Hepatic stellate cell (primary cell): ENCODE measurements around the gene C12orf57.
A peak's percentile ranks its signal among the peaks of the same experiment; 100 is the strongest.

Experiments used
- DNase-seq: peaks from one replicate; pipeline ENCODE4 v3.0.0; 2011; ENCODE audit warnings: low spot score

The C12orf57 gene

DNA sequence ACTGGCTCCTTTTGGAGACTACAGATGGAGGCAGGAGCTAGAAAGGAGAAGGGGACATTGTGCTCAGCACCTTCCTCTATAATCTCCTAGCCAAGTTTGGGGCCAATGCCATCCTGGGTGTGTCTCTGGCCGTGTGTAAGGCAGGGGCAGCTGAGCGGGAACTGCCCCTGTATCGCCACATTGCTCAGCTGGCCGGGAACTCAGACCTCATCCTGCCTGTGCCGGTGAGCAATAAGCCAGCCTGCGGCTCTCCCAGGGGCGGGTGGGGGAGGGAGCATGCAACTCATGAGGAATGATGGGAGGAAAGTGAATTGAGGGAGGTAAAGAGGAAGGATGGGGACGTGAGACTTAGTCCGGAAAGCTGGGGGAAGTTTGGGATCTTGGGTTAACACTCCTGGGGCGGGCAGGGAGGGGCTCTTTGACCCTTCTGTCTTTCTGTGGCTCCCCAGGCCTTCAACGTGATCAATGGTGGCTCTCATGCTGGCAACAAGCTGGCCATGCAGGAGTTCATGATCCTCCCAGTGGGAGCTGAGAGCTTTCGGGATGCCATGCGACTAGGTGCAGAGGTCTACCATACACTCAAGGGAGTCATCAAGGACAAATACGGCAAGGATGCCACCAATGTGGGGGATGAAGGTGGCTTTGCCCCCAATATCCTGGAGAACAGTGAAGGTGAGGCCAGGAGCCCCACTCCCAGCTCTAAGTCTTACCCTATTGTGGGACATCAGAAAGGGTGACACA lies 26.2 kb upstream of the C12orf57 start:
- no peak for DNase-seq

DNA sequence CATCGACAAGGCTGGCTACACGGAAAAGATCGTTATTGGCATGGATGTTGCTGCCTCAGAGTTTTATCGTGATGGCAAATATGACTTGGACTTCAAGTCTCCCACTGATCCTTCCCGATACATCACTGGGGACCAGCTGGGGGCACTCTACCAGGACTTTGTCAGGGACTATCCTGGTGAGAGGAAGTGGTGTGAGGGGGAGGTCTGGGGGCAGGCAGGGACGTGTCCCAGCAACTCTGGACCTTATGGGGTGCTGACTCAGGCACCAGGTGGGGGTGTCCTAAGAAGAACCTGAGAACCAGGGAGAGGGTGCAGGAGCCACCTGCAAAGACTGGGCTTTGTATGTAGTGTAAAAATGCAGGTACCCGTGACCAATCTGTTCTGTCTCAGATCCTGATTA lies 24.2 kb upstream of the C12orf57 start:
- DNase-seq, result no peak

DNA sequence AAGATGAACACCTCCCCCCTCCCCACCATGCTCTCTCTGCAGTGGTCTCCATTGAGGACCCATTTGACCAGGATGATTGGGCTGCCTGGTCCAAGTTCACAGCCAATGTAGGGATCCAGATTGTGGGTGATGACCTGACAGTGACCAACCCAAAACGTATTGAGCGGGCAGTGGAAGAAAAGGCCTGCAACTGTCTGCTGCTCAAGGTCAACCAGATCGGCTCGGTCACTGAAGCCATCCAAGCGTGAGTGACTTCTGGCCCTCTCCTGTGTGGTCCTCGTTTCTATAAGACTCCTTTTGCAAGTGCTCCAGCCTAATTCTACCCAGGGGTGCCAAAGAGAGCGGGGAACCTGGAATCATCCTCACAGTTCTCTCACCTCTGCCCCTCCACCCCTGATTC lies 22.3 kb upstream of the C12orf57 start:
- no peak for DNase-seq

DNA sequence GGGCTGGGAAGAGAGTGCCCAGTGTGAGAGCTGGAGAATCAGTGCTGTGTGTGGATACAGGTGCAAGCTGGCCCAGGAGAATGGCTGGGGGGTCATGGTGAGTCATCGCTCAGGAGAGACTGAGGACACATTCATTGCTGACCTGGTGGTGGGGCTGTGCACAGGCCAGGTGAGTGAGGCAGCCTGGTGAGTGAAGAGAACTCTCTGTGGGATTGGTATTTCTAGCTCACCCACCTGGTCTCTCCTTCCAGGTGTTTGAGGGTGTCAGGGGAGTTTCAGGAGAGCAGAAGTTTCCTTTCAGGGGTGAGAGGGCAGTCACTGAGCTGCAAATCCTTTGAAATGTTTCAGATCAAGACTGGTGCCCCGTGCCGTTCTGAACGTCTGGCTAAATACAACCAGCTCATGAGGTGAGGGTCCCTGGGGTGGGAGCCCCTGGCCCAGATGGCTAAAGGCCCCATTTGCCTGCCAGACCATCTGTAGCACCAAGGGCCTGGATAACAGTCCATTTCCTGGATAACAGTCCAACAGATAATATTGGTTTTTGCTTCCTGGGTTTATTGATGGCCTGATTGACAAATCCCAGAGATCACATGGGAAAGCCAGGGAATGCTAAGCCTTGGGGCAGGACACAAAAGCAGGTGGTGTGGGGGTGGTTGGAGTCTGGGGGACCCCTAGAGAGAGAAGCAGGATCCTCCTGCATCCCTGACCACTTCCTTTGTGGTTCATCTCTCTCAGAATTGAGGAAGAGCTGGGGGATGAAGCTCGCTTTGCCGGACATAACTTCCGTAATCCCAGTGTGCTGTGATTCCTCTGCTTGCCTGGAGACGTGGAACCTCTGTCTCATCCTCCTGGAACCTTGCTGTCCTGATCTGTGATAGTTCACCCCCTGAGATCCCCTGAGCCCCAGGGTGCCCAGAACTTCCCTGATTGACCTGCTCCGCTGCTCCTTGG lies 21.6 kb upstream of the C12orf57 start:
- DNase-seq, result no peak

DNA sequence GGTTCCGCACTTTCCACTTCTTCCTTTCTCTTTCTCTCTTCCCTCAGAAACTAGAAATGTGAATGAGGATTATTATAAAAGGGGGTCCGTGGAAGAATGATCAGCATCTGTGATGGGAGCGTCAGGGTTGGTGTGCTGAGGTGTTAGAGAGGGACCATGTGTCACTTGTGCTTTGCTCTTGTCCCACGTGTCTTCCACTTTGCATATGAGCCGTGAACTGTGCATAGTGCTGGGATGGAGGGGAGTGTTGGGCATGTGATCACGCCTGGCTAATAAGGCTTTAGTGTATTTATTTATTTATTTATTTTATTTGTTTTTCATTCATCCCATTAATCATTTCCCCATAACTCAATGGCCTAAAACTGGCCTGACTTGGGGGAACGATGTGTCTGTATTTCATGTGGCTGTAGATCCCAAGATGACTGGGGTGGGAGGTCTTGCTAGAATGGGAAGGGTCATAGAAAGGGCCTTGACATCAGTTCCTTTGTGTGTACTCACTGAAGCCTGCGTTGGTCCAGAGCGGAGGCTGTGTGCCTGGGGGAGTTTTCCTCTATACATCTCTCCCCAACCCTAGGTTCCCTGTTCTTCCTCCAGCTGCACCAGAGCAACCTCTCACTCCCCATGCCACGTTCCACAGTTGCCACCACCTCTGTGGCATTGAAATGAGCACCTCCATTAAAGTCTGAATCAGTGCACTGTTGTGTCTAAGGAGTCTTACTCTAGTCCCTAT lies 20.7 kb upstream of the C12orf57 start:
- DNase-seq, result no peak

DNA sequence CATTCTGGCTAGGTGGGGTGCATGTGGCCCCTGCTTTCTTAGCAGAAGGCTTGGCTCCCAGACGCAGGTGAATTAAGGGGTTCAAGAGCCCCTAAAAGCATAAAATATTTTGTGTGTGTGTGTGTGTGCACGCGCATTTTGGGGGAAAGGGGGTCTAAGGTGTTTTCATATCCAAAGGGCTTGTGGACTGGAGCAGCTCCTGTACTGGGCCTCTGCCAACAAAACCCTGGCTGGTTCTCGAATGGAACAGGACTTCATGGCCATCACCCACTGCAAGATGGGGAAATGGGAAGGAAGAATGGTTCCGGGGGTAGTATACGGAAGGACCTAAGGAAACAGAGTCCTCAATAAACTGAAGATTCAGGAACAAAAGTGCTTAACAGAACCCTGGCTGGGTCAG lies 20.0 kb upstream of the C12orf57 start:
- no peak for DNase-seq

DNA sequence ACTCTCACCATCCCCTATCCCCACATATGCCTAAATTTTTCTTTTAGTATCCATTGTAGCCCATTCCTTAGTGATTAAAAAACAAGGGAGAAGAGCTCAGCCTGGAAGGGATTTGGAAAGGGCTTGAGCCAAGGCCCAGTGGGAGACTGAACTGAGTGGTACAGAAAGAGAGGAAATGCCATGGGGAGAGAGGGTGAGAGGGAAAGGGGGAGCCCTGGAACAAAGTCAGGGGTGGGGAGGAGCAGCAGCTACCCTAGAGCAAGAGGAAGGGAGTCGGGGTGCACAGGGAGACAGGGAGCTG lies 18.6 kb upstream of the C12orf57 start:
- DNase-seq, result no peak

DNA sequence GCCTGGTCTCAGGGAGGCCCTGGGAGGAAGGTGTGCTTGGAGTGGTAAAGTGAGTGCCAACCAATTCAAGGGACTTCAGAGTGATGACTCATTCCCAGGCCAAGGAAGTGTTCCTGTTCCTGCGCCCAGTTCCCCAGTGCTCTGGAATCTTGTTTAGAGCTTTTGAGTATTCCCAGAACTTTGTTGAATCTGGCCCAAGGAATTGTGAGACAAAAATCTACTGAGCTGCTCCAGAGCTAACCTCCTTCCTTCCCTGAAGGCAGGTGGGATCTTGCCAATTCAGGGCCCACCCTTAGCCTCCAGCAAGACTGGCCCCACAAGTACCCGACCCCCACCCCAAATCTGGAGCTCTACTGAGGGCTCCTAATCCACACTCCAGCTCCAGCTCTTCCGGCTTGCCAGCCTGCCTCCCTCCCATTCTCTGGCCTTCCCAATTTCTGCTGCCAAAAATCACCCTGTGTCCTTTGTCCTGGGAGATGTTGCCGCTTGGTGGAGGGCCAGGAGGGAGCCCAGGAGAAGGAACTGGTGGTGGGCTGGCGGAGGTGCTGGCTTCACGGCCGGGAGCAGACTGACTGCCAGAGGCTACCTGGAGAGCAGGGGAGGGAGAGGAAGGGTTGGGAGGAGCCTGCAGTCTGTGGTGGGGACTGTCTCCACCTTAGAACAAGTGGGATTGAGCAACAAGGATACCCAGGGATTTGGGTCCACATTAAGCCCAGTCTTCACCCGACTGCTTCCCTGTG lies 18.1 kb upstream of the C12orf57 start:
- DNase-seq, result peak; percentile 91

DNA sequence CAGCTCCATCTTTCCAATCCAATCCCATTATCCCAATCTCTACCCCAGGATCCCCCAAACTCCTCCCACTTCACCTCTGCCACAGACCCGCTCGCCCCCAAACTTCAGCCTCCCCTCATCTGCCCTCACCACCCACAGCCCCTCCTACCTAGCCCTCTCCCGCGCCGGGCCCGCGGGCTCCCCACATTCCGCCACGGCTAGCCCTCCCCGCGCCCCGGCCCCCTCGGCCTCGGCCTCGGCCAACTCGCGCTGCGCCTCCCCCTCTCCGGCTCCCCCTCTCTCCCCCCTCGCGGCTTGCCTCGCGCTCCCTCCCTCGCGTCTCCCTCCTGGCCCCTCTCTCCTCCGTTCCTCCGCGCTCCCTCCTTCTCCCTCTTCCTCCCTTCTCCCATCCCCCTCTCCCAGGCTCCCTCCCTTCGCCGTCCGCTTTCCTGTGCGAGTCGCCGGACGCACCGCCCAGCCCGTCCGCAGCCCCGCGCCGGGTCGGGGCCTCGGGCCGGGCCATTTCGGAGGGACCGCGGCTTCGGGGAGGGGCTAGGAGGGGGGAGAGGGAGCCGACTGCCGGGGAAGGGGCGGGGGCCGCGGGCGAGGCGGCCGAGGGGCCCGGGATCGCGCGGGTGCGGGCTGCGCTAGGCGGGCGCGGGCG lies 16.3 kb upstream of the C12orf57 start, which contains the start of gene ATN1:
Gene ATN1 (plus strand): TSS at position 581 of the 643 bp plus-strand sequence. CDS start 6,043 bp downstream, outside the sequence.
- peak; percentile 79 for DNase-seq

DNA sequence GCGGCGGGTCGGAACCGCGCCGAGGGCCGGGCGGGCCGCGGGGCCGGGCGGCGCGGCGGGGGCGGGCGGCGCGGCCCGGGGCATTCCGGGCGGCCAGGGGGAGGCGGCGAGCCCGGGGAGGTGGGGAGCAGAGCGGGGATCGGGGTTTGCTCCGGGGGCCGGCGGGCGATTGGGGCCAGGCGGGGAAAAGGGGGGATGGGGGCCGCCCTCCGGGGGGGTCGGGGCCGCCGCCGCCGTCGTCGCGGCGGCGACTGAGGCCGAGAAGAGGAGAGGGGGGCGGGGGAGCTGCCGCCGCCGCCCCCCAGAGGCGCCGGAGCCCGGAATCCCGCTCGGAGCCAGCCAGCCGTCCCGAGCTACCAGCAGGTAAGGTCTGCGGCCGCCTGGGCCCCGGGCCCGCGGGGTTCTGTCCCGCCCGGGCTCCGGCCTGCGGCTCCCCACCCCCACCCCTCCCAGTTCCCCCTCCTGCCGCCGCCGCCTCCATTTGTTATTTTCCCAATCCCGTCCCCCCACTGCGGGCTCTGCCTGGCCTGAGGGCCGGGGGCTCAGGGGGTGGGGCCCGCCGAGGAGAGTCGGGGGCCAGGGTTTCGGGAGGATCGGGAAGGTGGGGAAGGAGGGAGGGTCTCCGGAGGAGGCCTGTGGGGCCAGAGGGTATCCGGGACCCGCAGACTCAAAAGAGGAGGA lies 15.7 kb upstream of the C12orf57 start:
- no peak for DNase-seq

DNA sequence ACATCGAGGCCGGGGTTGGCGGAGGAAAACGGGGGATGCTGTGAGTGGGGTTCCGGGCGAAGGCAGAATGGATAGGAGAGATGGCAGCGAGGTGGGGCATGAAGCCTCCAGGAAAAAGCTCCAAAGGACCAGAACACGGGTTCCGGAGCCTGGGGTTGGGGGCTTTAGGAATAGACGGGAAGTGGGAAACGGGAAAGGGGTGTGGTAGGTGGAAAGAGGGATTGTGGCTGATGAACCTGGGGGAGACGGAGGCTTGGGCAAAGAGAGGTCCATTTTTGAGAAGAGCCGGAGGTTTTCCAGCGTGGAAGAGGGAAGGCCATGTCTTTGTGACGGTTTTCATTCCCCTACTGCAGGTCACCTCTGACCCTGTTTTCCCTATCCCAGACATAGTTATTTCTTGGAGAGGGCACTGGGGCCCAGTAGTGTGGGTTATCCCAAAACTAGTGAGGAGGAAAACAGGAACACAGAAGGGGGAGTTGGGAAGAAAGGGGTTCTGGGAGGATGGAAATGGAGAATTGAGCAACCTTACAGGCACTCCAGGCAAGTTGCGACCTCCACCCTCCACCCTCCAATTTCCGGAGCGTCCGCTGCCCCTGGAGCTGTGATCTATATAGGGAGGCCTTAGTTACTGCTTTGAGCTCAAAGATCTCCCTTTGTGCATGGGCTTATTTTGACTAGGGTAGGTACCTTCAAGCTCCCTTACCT lies 15.0 kb upstream of the C12orf57 start:
- no peak for DNase-seq

DNA sequence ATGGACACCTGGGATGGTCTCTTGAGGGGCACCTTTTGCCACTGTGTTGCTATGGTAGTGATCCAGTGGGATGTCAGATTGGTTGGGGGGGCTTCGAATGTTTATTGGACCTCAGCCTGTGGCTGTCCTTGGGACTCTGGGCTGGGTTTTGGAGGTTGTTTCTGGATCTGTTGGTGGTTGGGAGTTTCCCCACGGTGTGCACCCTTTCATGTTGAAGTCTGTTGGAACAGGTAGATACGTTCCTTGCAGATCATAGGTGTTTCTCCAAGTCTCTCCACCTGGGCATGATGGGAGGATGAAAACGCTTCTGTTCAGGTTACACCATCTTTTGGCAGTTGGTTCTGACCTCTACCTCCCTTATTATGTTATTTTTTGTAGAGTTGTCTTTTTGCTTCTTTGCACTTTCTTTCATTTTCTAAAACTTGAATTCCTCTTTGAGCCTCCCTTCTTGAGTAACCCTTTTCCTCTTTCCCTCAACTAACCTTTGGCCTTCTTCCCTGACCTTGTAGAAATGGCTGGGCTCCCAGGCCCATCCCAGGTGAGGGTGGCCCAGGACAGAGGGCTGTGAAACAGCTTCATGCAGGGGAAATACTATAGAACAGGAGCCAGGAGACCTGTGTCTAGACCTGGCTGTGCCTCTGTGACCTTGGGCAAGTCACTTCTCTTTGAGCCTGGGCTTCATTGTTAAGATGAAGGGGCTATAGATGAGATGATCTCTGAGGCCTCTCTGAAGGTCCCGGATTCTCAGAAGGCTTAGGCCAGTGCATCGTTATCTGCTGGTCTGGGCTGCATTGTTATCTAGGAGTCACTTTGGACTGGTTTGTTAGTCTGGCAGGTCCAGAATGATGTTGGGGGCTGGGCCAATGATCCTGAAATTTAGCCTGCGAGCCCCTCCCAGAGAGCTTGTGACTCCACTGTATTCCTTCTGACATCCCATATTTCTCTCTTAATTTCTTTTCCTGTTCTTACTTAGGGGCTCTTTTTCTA lies 14.1 kb upstream of the C12orf57 start:
- no peak for DNase-seq

DNA sequence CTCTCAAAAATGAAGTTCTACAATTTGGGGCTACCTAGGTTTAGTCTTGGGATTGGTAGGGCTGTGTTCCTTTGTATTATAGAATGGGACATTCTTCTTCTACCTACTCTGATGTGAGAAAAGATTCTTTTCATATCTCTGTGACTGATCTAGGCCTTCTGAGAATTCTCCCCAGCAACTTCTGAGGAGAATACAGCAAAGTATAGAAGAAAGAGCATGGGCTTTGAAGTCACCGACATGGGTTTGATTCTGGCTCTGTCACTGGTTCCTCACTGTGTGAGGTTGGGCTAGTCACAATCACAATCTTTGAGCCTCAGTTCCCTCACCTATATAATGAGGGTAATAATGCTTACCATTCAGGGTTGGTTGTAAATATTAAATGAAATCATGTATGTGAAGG lies 11.1 kb upstream of the C12orf57 start:
- DNase-seq, result no peak

DNA sequence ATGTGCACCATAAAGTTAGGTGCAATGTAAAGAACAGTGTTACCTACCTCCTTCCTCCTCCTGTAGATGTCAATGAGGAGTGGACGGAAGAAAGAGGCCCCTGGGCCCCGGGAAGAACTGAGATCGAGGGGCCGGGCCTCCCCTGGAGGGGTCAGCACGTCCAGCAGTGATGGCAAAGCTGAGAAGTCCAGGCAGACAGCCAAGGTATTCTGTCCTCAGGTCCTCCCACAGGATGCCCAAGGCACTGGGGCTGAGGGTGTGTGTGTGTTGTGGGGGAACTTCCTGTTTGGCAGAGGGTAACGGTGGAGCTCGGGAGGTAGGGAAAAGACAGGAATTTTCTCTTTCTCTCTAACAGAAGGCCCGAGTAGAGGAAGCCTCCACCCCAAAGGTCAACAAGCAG lies 9.7 kb upstream of the C12orf57 start:
- no peak for DNase-seq

DNA sequence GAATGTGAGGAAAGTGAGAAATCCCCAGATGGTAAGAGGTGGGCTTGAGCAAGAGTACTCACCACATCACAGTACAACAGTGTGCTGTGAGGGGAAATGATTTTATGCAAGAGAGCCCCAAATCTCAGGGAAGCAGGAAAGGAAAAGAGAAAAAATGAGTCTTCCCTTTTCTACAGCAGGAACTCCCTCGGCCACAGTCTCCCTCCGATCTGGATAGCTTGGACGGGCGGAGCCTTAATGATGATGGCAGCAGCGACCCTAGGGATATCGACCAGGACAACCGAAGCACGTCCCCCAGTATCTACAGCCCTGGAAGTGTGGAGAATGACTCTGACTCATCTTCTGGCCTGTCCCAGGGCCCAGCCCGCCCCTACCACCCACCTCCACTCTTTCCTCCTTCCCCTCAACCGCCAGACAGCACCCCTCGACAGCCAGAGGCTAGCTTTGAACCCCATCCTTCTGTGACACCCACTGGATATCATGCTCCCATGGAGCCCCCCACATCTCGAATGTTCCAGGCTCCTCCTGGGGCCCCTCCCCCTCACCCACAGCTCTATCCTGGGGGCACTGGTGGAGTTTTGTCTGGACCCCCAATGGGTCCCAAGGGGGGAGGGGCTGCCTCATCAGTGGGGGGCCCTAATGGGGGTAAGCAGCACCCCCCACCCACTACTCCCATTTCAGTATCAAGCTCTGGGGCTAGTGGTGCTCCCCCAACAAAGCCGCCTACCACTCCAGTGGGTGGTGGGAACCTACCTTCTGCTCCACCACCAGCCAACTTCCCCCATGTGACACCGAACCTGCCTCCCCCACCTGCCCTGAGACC lies 8.2 kb upstream of the C12orf57 start:
- DNase-seq, result no peak

DNA sequence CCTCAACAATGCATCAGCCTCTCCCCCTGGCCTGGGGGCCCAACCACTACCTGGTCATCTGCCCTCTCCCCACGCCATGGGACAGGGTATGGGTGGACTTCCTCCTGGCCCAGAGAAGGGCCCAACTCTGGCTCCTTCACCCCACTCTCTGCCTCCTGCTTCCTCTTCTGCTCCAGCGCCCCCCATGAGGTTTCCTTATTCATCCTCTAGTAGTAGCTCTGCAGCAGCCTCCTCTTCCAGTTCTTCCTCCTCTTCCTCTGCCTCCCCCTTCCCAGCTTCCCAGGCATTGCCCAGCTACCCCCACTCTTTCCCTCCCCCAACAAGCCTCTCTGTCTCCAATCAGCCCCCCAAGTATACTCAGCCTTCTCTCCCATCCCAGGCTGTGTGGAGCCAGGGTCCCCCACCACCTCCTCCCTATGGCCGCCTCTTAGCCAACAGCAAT lies 7.6 kb upstream of the C12orf57 start:
- no peak for DNase-seq

DNA sequence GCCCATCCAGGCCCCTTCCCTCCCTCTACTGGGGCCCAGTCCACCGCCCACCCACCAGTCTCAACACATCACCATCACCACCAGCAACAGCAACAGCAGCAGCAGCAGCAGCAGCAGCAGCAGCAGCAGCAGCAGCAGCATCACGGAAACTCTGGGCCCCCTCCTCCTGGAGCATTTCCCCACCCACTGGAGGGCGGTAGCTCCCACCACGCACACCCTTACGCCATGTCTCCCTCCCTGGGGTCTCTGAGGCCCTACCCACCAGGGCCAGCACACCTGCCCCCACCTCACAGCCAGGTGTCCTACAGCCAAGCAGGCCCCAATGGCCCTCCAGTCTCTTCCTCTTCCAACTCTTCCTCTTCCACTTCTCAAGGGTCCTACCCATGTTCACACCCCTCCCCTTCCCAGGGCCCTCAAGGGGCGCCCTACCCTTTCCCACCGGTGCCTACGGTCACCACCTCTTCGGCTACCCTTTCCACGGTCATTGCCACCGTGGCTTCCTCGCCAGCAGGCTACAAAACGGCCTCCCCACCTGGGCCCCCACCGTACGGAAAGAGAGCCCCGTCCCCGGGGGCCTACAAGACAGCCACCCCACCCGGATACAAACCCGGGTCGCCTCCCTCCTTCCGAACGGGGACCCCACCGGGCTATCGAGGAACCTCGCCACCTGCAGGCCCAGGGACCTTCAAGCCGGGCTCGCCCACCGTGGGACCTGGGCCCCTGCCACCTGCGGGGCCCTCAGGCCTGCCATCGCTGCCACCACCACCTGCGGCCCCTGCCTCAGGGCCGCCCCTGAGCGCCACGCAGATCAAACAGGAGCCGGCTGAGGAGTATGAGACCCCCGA lies 7.0 kb upstream of the C12orf57 start:
- no peak for DNase-seq
